Smooth muscle cell (in vitro differentiated cells): ENCODE data around the gene STMND1. TPM values are rescaled to one million over a fixed set of nuclear protein-coding genes. Genes with fewer than 3 reads are reported as not detected.
"Not testable (repeated sequence)": the region's sequence is repeated elsewhere in the genome, so short reads cannot be mapped to it uniquely, and the experiment has no call there.

Experiments used
- DNase-seq: peaks from one replicate; lab custom pipeline; 2025; ENCODE audit not compliant: unreplicated experiment; lab: John Stamatoyannopoulos, UW
- H2AFZ ChIP-seq: fragments of 200-600 bp; sonication (generic); 2 replicates; pipeline ENCODE4 v1.6.0; 2016; ENCODE audit warnings: antibody characterized with exemption, low read depth, mild to moderate bottlenecking
- H3F3A ChIP-seq: fragments of 200-600 bp; sonication (generic); 2 replicates; pipeline ENCODE4 v1.6.0; 2017; ENCODE audit warnings: antibody characterized with exemption, low read depth
- H3K27ac ChIP-seq: fragments of 200-600 bp; sonication (generic); 2 replicates; pipeline ENCODE4 v1.5.1; 2016; ENCODE audit warnings: low read depth, mild to moderate bottlenecking
- H3K27me3 ChIP-seq: fragments of 200-600 bp; sonication (generic); 2 replicates; pipeline ENCODE4 v1.6.1; 2016; ENCODE audit warnings: low read depth, mild to moderate bottlenecking
- H3K36me3 ChIP-seq: fragments of 200-600 bp; sonication (generic); 2 replicates; pipeline ENCODE4 v1.5.1; 2016; ENCODE audit warnings: low read depth
- H3K4me1 ChIP-seq: fragments of 200-600 bp; sonication (generic); 2 replicates; pipeline ENCODE4 v1.5.1; 2016; ENCODE audit warnings: low read depth
- H3K4me2 ChIP-seq: fragments of 200-600 bp; sonication (generic); 2 replicates; pipeline ENCODE4 v1.6.0; 2016; ENCODE audit warnings: mild to moderate bottlenecking
- H3K4me3 ChIP-seq: fragments of 200-600 bp; sonication (generic); 2 replicates; pipeline ENCODE4 v1.5.1; 2016; ENCODE audit warnings: mild to moderate bottlenecking
- H3K79me2 ChIP-seq: fragments of 200-600 bp; sonication (generic); 2 replicates; pipeline ENCODE4 v1.6.0; 2016; ENCODE audit warnings: low read depth, mild to moderate bottlenecking
- H3K9ac ChIP-seq: fragments of 200-600 bp; sonication (generic); 2 replicates; pipeline ENCODE4 v1.6.0; 2016; ENCODE audit warnings: low read depth
- H3K9me3 ChIP-seq: fragments of 200-600 bp; sonication (generic); replicated peaks from 2 replicates; pipeline ENCODE4 v1.5.1; 2016; ENCODE audit warnings: low read depth
- H4K20me1 ChIP-seq: fragments of 200-600 bp; sonication (generic); 2 replicates; pipeline ENCODE4 v1.6.0; 2016; ENCODE audit warnings: low read depth
- CTCF ChIP-seq: fragments of 200-600 bp; sonication (generic); IDR thresholded peaks from 2 replicates; pipeline ENCODE4 v1.5.1; 2017; ENCODE audit warnings: borderline replicate concordance, mild to moderate bottlenecking, antibody characterized with exemption; ENCODE audit not compliant: insufficient read depth, poor library complexity, severe bottlenecking
- WGBS: methylation state at CpG from one replicate; pipeline ENCODE4 v1.1.7; 2016; ENCODE audit warnings: low lambda C conversion rate; 5-methylcytosine and 5-hydroxymethylcytosine counted together
- polyA plus RNA-seq: library from polyadenylated mRNA; unstranded; fragments of >200 nt; fragmentation: Nextera tagmentation; extraction: Ambion mirVana; gene quantifications from 2 replicates; pipeline ENCODE4 v1.2.1, GENCODE V29; 2016
- total RNA-seq: library from RNA; depleted of rRNA; stranded (reverse); fragments of >200 nt; gene quantifications from 2 replicates; pipeline ENCODE4 v1.2.3, GENCODE V29; 2014

STMND1 gene
- total and polyA plus RNA-seq, 2 experiments from 2014 or later, result not detected

- no peaks in the 10 kb centered on the region for H3K79me2 ChIP-seq
- TF ChIP-seq CTCF, result no peak
- H3K27ac ChIP-seq, result no peak overlapping the region
- H4K20me1 ChIP-seq, result no peaks in the 10 kb centered on the region
- H3K9ac ChIP-seq, result no peak overlapping the region
- H3K27me3 ChIP-seq, result peaks cover 19% of the 10 kb centered on the region
- DNase-seq, result no peak
- H3K4me2 ChIP-seq, result no peak overlapping the region
- no peaks in the 10 kb centered on the region for H3K4me1 ChIP-seq
- no peak overlapping the region for H2AFZ ChIP-seq
- no peaks in the 10 kb centered on the region for H3K9me3 ChIP-seq
- no peaks in the 10 kb centered on the region for H3F3A ChIP-seq
- H3K4me3 ChIP-seq, result no peak overlapping the region
- no peaks in the 10 kb centered on the region for H3K36me3 ChIP-seq
These were observed 38.9 kb upstream of the STMND1 start for GRCh38 chr6:17062871-17063440.

- Histone ChIP-seq H3K4me3 (no peak overlapping the region), H3K27ac (no peak overlapping the region), H2AFZ (no peak overlapping the region), H3K36me3 (no peaks in the 10 kb centered on the region), H3K27me3 (peaks cover 19% of the 10 kb centered on the region), H4K20me1 (no peaks in the 10 kb centered on the region), H3F3A (no peaks in the 10 kb centered on the region), H3K9me3 (no peaks in the 10 kb centered on the region), H3K4me2 (no peak overlapping the region), H3K79me2 (no peaks in the 10 kb centered on the region), H3K9ac (no peak overlapping the region), H3K4me1 (no peaks in the 10 kb centered on the region)
- no peak for TF ChIP-seq CTCF
- DNase-seq, result no peak
These were observed 36.9 kb upstream of the STMND1 start for GRCh38 chr6:17064975-17065374.

- no peaks in the 10 kb centered on the region for H3K79me2 ChIP-seq
- no peaks in the 10 kb centered on the region for H4K20me1 ChIP-seq
- no peaks in the 10 kb centered on the region for H3K9me3 ChIP-seq
- no peak overlapping the region for H3K4me3 ChIP-seq
- DNase-seq, result no peak
- WGBS, result 90% methylated on average over 6 of the region's 6 CpGs
- no peak overlapping the region for H3K27ac ChIP-seq
- no peak overlapping the region for H2AFZ ChIP-seq
- TF ChIP-seq CTCF, result no peak
- no peaks in the 10 kb centered on the region for H3F3A ChIP-seq
- H3K9ac ChIP-seq, result no peak overlapping the region
- no peaks in the 10 kb centered on the region for H3K36me3 ChIP-seq
- no peak overlapping the region for H3K4me2 ChIP-seq
- H3K27me3 ChIP-seq, result peaks cover 19% of the 10 kb centered on the region
- no peaks in the 10 kb centered on the region for H3K4me1 ChIP-seq
These were observed 35.2 kb upstream of the STMND1 start for GRCh38 chr6:17066610-17067009.

- H3K4me1 ChIP-seq, H3K4me2 ChIP-seq, H3K36me3 ChIP-seq, DNase-seq, H3K79me2 ChIP-seq, H3K9ac ChIP-seq, H3K27me3 ChIP-seq, H2AFZ ChIP-seq, H3K4me3 ChIP-seq, H4K20me1 ChIP-seq, H3F3A ChIP-seq, H3K27ac ChIP-seq, H3K9me3 ChIP-seq: not testable (repeated sequence)
These were observed 32.9 kb upstream of the STMND1 start for GRCh38 chr6:17068972-17069371.

- not testable (repeated sequence) for H3F3A ChIP-seq, H3K4me1 ChIP-seq, H3K4me2 ChIP-seq, H3K4me3 ChIP-seq, H3K79me2 ChIP-seq, H3K9ac ChIP-seq, H3K27me3 ChIP-seq, H4K20me1 ChIP-seq, H3K36me3 ChIP-seq, H3K27ac ChIP-seq, DNase-seq, H3K9me3 ChIP-seq, H2AFZ ChIP-seq
- WGBS, result 84% methylated on average over 2 of the region's 2 CpGs
These were observed 31.4 kb upstream of the STMND1 start for GRCh38 chr6:17070400-17070799.

GRCh38 chr6:17073596-17073995 is 28.3 kb upstream of the STMND1 start:
- not testable (repeated sequence) for H3K9ac ChIP-seq, H3K4me3 ChIP-seq, DNase-seq, H3K4me2 ChIP-seq, H3K27ac ChIP-seq, H3K79me2 ChIP-seq, H3K36me3 ChIP-seq, H3K9me3 ChIP-seq, H3K27me3 ChIP-seq, H4K20me1 ChIP-seq, H2AFZ ChIP-seq, H3F3A ChIP-seq, H3K4me1 ChIP-seq
- WGBS, result 80% methylated on average over 2 of the region's 2 CpGs
